Measurements from ENCODE around the gene ZNF22. TPM values are rescaled to one million over a fixed set of nuclear protein-coding genes. Genes with fewer than 3 reads are reported as not detected.

Gene ZNF22
- total RNA-seq (2022; extraction: Qiagen RNA extraction): 5.1 to 7.6 TPM (median 5.7 TPM) in 5 replicates

GRCh38 chr10:45000752-45001380 lies at the start of gene ZNF22:
ZNF22 (plus strand) TSS chr10:45000923; CDS start chr10:45003369, 2,446 bp downstream.

GRCh38 chr10:44959247-44960087 lies 41.3 kb upstream of the ZNF22 start, which contains the start of gene RASSF4:
RASSF4 (plus strand) TSS chr10:44959802; CDS start chr10:44970203, 10,401 bp downstream.

GRCh38 chr10:44978570-44979280 lies 22.0 kb upstream of the ZNF22 start, which contains the start of gene DEPP1:
DEPP1 (minus strand) TSS chr10:44978809; CDS start chr10:44978030, 779 bp downstream.

Other genes with a start within 250 kb of the ZNF22 start
- gene TMEM72, start 89.6 kb upstream of the ZNF22 start, total RNA-seq (2022; extraction: Qiagen RNA extraction): not detected in 5 replicates
- gene RASSF4, start 41.1 kb upstream of the ZNF22 start, total RNA-seq (2022; extraction: Qiagen RNA extraction): 2.7 to 4.7 TPM (median 4.0 TPM) in 5 replicates
- 1.5 to 3.2 TPM (median 2.0 TPM) in 5 replicates for gene DEPP1, start 22.1 kb upstream of the ZNF22 start, total RNA-seq (2022; extraction: Qiagen RNA extraction)